CD4-positive, alpha-beta T cell treated with Interleukin-6 at 100 ng/mL for 8 hours (primary cell): ENCODE data around the gene MRPL53.
"Not testable (repeated sequence)": the region's sequence is repeated elsewhere in the genome, so short reads cannot be mapped to it uniquely, and the experiment has no call there.

Experiments used
- DNase-seq: peaks from one replicate; pipeline ENCODE4 v3.0.0-alpha.2; 2020; ENCODE audit warnings: mixed read lengths, low spot score

The MRPL53 gene

GRCh38 chr2:74450570-74451190 lies 21.8 kb downstream of the MRPL53 start:
- DNase-seq: no peak

- no peak for DNase-seq
These were observed 23.7 kb downstream of the MRPL53 start for GRCh38 chr2:74448771-74449170.

GRCh38 chr2:74447230-74447999 lies 25.1 kb downstream of the MRPL53 start:
- DNase-seq: no peak

GRCh38 chr2:74444498-74445318 lies 27.8 kb downstream of the MRPL53 start:
- no peak for DNase-seq

GRCh38 chr2:74442483-74443297 lies 29.8 kb downstream of the MRPL53 start:
- DNase-seq: not testable (repeated sequence)

- DNase-seq: no peak
These were observed 30.6 kb downstream of the MRPL53 start, which contains the start of gene RTKN for GRCh38 chr2:74441690-74442482. RTKN (minus strand) TSS chr2:74441937; CDS start chr2:74441816, 121 bp downstream.

- no peak for DNase-seq
These were observed 31.2 kb downstream of the MRPL53 start for GRCh38 chr2:74441170-74441689.

GRCh38 chr2:74440378-74441169 lies 31.9 kb downstream of the MRPL53 start:
- no peak for DNase-seq

GRCh38 chr2:74439803-74440377 lies 32.6 kb downstream of the MRPL53 start:
- no peak for DNase-seq

GRCh38 chr2:74439373-74439772 lies 33.1 kb downstream of the MRPL53 start:
- no peak for DNase-seq

GRCh38 chr2:74438248-74438647 lies 34.2 kb downstream of the MRPL53 start:
- no peak for DNase-seq

- DNase-seq: no peak
These were observed 35.4 kb downstream of the MRPL53 start for GRCh38 chr2:74436848-74437695.

GRCh38 chr2:74436111-74436805 lies 36.2 kb downstream of the MRPL53 start:
- no peak for DNase-seq

- no peak for DNase-seq
These were observed 42.0 kb downstream of the MRPL53 start for GRCh38 chr2:74430502-74430901.

- DNase-seq: no peak
These were observed 42.7 kb downstream of the MRPL53 start for GRCh38 chr2:74429487-74430451.

GRCh38 chr2:74428675-74429074 lies 43.8 kb downstream of the MRPL53 start:
- no peak for DNase-seq

GRCh38 chr2:74427551-74427950 lies 44.9 kb downstream of the MRPL53 start:
- no peak for DNase-seq
